ENCODE measurements around the gene SMARCA4.

The SMARCA4 gene

GRCh38 chr19:11007962-11008532 lies 47.2 kb downstream of the SMARCA4 start:
- TF ChIP-seq ZFX (IDR thresholded peaks at IDR 0.05) = no peak
- TF ChIP-seq, protein P1, sequence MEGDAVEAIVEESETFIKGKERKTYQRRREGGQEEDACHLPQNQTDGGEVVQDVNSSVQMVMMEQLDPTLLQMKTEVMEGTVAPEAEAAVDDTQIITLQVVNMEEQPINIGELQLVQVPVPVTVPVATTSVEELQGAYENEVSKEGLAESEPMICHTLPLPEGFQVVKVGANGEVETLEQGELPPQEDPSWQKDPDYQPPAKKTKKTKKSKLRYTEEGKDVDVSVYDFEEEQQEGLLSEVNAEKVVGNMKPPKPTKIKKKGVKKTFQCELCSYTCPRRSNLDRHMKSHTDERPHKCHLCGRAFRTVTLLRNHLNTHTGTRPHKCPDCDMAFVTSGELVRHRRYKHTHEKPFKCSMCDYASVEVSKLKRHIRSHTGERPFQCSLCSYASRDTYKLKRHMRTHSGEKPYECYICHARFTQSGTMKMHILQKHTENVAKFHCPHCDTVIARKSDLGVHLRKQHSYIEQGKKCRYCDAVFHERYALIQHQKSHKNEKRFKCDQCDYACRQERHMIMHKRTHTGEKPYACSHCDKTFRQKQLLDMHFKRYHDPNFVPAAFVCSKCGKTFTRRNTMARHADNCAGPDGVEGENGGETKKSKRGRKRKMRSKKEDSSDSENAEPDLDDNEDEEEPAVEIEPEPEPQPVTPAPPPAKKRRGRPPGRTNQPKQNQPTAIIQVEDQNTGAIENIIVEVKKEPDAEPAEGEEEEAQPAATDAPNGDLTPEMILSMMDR (conservative IDR thresholded peaks at IDR 0.05) = no peak
- H3K27ac ChIP-seq = no peak overlapping the region

DNA sequence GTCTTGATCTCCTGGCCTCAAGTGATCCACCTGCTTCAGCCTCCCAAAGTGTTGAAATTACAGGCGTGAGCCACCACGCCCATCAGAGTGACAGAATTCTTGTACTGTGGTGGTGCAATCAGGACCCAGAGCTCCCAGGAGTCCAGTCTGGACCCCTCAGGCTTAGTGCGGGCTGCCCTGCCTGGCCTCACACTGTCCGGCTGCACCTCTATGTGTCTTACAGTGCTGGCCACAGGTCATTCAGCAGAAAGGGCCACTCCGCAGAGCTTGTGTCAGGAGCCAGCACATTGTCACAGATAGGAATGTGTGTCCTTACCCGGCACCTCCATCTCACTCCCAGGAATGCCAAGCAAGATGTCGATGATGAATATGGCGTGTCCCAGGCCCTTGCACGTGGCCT lies 49.2 kb downstream of the SMARCA4 start:
- H3K27ac ChIP-seq = no peak overlapping the region
- no peak for TF ChIP-seq ZFX (IDR thresholded peaks at IDR 0.05)
- TF ChIP-seq, protein P1 (conservative IDR thresholded peaks at IDR 0.05) = no peak

GRCh38 chr19:11012507-11012906 lies 51.7 kb downstream of the SMARCA4 start:
- H3K27ac ChIP-seq = no peak overlapping the region
- TF ChIP-seq ZFX (IDR thresholded peaks at IDR 0.05) = no peak
- TF ChIP-seq, protein P1 (conservative IDR thresholded peaks at IDR 0.05) = no peak

DNA sequence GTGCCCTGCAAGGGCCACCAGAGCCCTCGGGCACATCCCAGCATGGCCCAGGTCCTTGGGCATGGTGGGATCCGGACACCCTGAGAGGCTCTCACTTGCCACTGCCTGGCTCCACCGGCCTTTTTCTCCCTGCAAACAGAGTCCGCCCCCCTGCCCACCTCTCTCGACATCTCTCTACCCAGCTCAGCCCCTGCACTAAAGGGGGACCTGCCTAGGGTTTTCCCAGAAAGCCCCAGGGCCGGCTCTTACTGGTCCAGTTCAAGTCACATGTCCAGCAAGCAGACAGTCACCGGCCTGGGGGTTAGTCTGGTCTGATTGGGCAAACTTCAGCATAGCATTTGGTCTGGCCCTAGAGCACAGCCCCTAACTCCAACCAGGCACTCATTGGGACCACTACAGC lies 52.9 kb downstream of the SMARCA4 start:
- no peak for TF ChIP-seq ZFX (IDR thresholded peaks at IDR 0.05)
- TF ChIP-seq, protein P1 (conservative IDR thresholded peaks at IDR 0.05) = no peak
- H3K27ac ChIP-seq = no peak overlapping the region

GRCh38 chr19:11014403-11014911 lies 53.6 kb downstream of the SMARCA4 start:
- no peak for TF ChIP-seq ZFX (IDR thresholded peaks at IDR 0.05)
- TF ChIP-seq, protein P1 (conservative IDR thresholded peaks at IDR 0.05) = no peak
- no peak overlapping the region for H3K27ac ChIP-seq

DNA sequence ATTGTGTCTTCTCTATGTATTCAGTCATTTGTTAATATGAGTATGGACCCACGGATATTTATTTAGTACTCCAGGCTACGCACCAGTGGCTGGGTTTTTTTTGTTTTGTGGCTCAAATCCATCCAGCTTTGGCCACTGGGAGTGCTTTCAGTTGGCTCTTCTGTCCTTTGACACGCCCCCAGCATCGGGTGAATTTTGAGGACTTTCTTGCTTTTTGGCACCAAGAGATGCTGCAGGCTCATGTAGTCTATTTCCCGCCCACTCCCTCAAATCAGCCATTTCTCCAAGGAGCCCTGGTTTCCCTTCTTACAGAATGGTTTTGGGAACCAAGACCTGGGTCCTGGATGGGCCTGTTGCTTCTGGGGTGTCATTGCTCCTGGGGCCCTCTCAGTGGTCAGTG lies 55.8 kb downstream of the SMARCA4 start:
- TF ChIP-seq, protein P1 (conservative IDR thresholded peaks at IDR 0.05) = no peak
- TF ChIP-seq ZFX (IDR thresholded peaks at IDR 0.05) = no peak

GRCh38 chr19:11017275-11018035 lies 56.6 kb downstream of the SMARCA4 start:
- H3K27ac ChIP-seq = no peak overlapping the region
- no peak for TF ChIP-seq ZFX (IDR thresholded peaks at IDR 0.05)
- TF ChIP-seq, protein P1 (conservative IDR thresholded peaks at IDR 0.05) = no peak

More for the DNA sequence above, 55.8 kb downstream of the SMARCA4 start:
- H3K27ac ChIP-seq = no peak overlapping the region

Data from C4-2B (cell line).